ENCODE results near the gene C3orf38. TPM values are rescaled to one million over a fixed set of nuclear protein-coding genes. Genes with fewer than 3 reads are reported as not detected.

Gene C3orf38
- 19.0 and 26.7 TPM in 2 replicates for total RNA-seq

DNA sequence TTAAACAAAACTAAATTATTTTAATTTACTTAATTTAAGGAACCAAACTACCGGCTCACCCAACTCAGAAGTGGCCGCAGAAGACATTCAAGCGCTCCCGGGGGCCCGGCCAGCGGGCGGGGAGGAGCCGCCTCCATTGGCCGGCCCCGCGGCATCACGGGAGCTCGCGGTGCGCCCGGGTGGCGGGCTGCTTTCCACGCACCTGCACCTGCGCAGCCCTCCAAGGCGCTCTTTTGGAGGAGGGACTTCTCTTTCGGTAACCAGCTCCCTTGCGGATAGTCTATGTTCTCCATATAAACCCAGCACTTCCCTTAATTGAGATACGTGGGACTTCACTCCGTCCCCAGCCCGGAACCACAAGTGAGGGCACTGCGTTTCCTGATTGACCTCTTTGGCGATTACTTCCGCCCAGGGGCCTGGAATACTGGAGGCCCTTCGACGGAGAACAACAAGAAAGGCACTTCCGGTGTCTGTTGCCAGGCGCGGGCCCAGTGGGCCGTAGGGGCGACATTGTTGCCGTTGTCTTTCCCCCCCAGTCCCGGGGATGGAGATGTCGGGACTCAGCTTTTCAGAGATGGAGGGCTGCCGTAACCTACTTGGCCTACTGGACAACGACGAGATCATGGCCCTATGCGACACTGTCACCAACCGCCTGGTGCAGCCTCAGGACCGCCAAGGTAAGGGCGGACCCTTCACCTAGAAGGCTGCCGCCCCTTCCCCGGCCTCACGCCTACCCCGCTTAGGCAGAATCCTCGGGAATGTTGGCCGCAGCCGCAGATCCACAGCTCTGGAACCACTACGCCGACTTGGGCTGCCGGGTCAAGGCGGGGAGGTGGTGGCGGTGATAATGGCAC lies at the start of gene C3orf38:
Gene C3orf38 (plus strand): TSS at position 451 of the 854 bp plus-strand sequence. CDS start 94 bp downstream, at position 545.

Other genes starting within 250 kb of the C3orf38 start
- gene CGGBP1, start 91.0 kb upstream of the C3orf38 start, total RNA-seq: 59.3 and 79.3 TPM in 2 replicates
- gene ZNF654, start 90.7 kb upstream of the C3orf38 start, total RNA-seq: 20.1 and 38.5 TPM in 2 replicates

Measured in smooth muscle cell of the pulmonary artery (primary cell).